DMS153 treated with DMSO at 0.1 percent for 48 hours (cell line): ENCODE measurements around the gene MEGF9.
"Not testable (repeated sequence)": the region's sequence is repeated elsewhere in the genome, so short reads cannot be mapped to it uniquely, and the experiment has no call there.

Experiments
- DNase-seq: peaks from one replicate; lab custom pipeline; 2025; ENCODE audit not compliant: unreplicated experiment; lab: John Stamatoyannopoulos, UW

MEGF9 gene

GRCh38 chr9:120659676-120660075, 54.6 kb downstream of the MEGF9 start:
- DNase-seq = no peak

DNA sequence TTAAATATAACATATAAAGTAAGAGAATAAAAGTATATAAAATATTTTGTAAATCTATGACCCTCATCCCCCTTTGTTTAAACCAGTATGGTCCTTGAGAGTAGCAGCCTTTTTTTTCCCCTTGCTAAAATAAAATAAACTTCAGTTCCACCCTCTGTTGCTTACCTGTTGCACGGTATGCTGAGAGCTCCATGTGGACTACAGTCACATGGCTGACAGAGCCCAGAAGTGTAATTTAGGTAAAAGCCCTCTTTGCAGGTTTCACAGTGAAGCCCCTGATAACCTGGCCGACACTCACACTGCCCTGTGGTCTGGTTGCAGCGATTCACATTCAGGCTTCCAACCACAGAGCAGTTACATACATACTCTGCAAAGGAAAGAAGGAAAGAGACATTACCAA, 55.1 kb downstream of the MEGF9 start:
- no peak for DNase-seq

DNA sequence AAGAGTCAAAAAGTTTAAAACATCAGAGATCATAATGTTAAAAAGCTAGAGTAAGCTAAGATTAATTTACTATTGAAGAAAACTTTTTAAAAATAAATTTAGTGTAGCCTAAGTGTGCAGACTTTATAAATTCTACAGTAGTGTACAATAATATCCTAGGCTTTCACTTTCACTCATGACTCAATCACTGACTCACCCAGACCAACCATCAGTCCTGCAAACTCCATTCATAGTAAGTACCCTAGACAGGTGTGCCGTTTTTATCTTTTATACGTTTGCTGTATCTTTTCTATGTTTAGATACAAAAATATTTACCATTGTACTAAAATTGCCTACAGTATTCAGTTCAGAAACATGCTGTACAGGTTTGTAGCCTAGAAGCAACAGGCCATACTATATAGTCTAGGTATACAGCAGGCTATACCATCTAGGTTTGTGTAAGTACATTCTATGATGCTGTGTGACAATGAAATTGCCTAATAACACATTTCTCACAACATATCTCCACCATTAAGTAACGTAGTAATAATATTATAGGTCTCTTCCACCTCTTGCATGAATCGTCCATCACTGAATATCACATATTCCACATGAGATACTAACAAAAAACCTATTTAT, 59.2 kb downstream of the MEGF9 start:
- no peak for DNase-seq

- no peak for DNase-seq
Measured at GRCh38 chr9:120654272-120654671, 60.0 kb downstream of the MEGF9 start.

DNA sequence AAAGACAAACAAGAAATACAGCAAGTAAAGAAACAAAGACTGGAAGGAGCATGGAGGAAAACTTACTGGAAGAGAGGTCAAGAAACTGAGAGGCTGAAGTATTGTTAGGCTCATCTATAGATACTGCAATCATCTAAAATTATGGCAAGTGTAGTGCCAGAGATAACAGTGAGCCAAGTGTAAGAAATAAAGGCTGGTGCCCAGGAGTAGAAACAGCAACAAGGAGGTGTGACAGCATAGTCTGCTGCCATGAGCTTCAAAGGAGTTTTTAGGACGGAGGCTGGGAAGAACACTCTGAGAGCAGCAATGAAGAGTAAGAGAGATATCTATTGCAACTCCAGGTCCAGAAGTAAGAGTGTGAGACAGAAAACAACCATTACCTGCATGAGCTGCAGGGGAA, 60.5 kb downstream of the MEGF9 start:
- DNase-seq = no peak

GRCh38 chr9:120652934-120653333, 61.3 kb downstream of the MEGF9 start:
- DNase-seq = no peak

GRCh38 chr9:120650352-120650751, 63.9 kb downstream of the MEGF9 start:
- no peak for DNase-seq

- DNase-seq = no peak
Measured at GRCh38 chr9:120648581-120649197, 65.6 kb downstream of the MEGF9 start.

DNA sequence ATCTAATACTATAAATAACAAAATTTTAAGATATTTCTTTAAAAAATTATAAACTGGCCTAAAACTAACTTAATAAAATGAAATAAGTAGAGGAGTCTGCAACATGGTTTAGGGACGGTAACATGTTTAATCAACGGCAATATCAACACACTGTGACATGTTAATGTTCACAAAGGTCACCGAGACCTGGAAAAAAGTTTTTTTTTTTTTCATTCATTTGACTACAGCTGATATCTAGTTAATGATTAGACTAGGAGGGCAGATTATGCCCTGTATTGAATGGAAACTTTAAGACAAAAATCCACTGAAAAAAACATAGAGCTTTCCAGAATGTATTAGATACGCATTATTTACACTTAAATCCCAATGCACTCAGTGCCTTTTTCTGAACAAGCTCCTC, 67.3 kb downstream of the MEGF9 start:
- DNase-seq = no peak

GRCh38 chr9:120645760-120646159, 68.5 kb downstream of the MEGF9 start:
- no peak for DNase-seq

- DNase-seq = no peak
Measured at GRCh38 chr9:120643061-120643460, 71.2 kb downstream of the MEGF9 start.

DNA sequence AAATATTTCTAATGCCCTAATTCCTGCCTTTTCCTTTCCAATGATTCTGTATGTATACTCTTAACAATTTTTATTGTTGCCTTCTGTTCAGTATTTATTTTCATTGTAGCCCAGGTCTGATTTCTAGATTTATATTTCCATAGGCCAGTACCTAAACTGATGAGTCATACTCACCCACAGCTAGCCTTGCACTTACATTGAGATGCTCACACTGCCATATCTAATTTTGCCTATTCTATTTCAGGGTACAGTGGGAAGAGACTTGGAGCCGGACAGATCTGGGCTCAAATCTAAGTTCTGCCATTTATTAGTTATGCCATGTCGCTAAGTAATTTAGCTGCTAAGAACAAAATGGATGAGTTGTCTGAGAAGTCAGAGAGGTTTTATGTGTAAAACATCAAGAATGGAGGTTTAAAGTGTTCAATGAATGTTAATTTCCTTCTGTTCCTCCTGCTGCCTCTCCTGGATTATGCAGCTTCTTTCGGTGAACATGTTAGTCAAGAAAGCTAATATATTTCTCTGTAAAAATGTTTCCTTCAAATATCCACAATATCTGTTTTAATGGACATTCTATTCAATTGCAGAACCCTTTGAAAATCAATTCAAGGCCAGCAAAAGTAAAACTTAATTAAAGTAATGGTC, 72.0 kb downstream of the MEGF9 start:
- DNase-seq = no peak

DNA sequence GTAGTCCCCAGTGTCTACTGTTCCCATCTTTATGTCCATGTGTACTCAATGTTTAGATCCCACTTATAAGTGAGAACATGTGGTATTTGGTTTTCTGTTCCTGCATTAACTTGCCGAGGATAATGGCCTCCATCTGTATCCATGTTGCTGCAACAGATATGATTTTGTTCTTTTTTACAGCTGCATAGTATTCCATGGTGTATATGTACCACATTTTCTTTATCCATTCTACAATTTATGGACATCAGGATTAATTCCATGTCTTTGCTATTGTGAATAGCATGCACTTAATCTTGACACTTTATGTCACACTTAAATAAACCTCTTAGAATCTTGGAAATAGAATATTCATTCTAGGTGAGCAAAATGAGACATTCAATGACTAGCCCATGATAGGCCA, 73.4 kb downstream of the MEGF9 start:
- not testable (repeated sequence) for DNase-seq

DNA sequence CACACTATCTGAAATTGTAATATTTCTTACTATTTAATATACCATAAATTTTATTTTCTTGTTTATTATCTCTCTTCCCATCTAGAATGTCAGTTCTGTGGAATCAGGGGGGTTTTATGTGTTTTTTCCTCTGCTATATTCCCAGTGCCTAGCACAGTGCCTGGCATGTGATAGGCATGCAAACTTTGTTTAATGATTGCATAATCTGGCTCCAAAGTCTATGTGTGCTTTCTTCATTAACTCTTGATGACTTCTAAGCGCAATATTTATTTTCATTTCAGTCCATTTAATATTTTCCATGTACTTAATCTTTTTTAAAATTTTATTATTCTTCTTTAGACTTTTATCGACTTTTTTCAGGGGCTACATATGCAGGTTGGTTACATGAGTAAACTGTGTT, 73.9 kb downstream of the MEGF9 start:
- no peak for DNase-seq

GRCh38 chr9:120637919-120638318, 76.4 kb downstream of the MEGF9 start:
- DNase-seq = no peak

DNA sequence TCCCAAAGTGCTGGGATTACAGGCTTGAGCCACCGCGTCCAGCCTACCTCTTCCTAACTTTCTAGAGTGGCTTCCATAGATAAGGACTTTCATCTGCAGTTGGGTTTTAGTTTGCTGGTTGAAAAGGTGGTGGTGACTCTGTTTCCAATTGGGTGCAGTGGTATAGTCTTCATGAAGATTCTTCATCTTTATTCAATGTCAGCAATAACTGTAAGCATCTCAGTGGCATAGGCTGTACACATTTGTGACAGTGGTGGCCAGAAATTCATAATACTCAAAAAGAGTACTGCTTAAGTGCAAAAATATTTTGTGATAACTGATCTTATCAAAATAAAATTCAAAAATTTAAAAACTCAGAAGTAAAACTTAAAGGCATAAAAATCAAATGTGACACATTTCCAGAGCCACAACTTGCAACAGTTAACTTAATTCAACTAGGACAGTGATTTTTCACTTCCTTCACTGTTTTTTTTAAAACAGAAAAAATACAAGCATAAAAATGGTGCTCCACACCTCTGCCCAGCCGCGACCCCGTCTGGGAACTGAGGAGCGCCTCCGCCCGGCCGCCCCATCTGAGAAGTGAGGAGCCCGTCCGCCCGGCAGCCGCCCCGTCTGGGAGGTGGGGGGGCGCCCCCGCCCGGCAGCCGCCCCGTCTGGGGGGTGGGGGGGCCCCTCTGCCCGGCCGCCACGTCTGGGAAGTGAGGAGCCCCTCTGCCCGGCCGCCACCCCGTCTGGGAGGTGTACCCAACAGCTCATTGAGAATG, 77.9 kb downstream of the MEGF9 start:
- DNase-seq = no peak

DNA sequence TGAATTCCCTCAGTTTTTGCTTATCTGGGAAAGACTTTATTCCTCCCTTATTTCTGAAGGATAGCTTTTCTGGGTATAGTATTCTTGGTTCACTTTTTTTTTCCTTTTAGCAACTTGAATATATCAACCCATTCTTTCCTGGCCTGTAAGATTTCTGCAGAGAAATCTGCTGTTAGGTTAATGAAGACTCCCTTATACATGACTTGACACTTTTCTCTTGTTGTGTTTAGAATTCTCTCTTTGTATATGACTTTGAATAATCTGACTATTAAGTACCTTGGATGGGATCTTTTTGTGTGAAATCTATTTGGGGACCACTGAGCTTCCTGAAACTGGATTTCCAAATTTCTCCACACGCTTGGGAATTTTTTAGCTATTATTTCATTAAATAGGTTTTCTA, 79.3 kb downstream of the MEGF9 start:
- no peak for DNase-seq

GRCh38 chr9:120630333-120630732, 83.9 kb downstream of the MEGF9 start:
- no peak for DNase-seq

- not testable (repeated sequence) for DNase-seq
Measured at GRCh38 chr9:120628925-120629497, 85.3 kb downstream of the MEGF9 start.

- no peak for DNase-seq
Measured at GRCh38 chr9:120628207-120628924, 85.9 kb downstream of the MEGF9 start.

GRCh38 chr9:120627073-120627472, 87.2 kb downstream of the MEGF9 start:
- no peak for DNase-seq
